ENCODE measurements around the gene BMX.

The BMX gene

GRCh38 chrX:15483891-15484290 lies 16.7 kb upstream of the BMX start:
- DNase-seq = no peak
- Histone ChIP-seq H3K36me3 (no peaks in the 10 kb centered on the region), H3K4me1 (no peaks in the 10 kb centered on the region), H3K4me3 (ENCODE audit: low read depth, low read length) (no peak overlapping the region), H3K27me3 (no peaks in the 10 kb centered on the region), H3K9me3 (no peaks in the 10 kb centered on the region)
- TF ChIP-seq CTCF (IDR thresholded peaks at IDR 0.05; ENCODE audit: low read depth, low read length) = no peak

- no peaks in the 10 kb centered on the region for H3K27me3 ChIP-seq
- TF ChIP-seq CTCF (IDR thresholded peaks at IDR 0.05; ENCODE audit: low read depth, low read length) = no peak
- H3K4me1 ChIP-seq = no peaks in the 10 kb centered on the region
- H3K36me3 ChIP-seq = no peaks in the 10 kb centered on the region
- peak overlapping the region; percentile 73 for H3K4me3 ChIP-seq (ENCODE audit: low read depth, low read length)
- no peak for DNase-seq
- H3K9me3 ChIP-seq = no peaks in the 10 kb centered on the region
These were observed 8.1 kb upstream of the BMX start for GRCh38 chrX:15492469-15492868.

- peak; percentile 88 for DNase-seq
- Histone ChIP-seq H3K4me1 (no peaks in the 10 kb centered on the region), H3K9me3 (no peaks in the 10 kb centered on the region), H3K27me3 (no peaks in the 10 kb centered on the region), H3K36me3 (no peaks in the 10 kb centered on the region), H3K4me3 (ENCODE audit: low read depth, low read length) (peak within 1 kb of the TSS; percentile 73)
- TF ChIP-seq CTCF (IDR thresholded peaks at IDR 0.05; ENCODE audit: low read depth, low read length) = peak; percentile 60
These were observed 7.3 kb upstream of the BMX start, which contains the start of gene PIR for GRCh38 chrX:15493118-15493962. TSS of gene PIR (minus strand) at chrX:15493333. CDS start at chrX:15491257, 2,076 bp downstream.

GRCh38 chrX:15495801-15496200 lies 4.8 kb upstream of the BMX start:
- no peaks in the 10 kb centered on the region for H3K36me3 ChIP-seq
- H3K27me3 ChIP-seq = no peaks in the 10 kb centered on the region
- no peak overlapping the region for H3K4me3 ChIP-seq (ENCODE audit: low read depth, low read length)
- no peak for DNase-seq
- no peaks in the 10 kb centered on the region for H3K4me1 ChIP-seq
- no peak for TF ChIP-seq CTCF (IDR thresholded peaks at IDR 0.05; ENCODE audit: low read depth, low read length)
- H3K9me3 ChIP-seq = no peaks in the 10 kb centered on the region

- DNase-seq = no peak
- TF ChIP-seq CTCF (IDR thresholded peaks at IDR 0.05; ENCODE audit: low read depth, low read length) = no peak
- Histone ChIP-seq H3K9me3 (no peaks in the 10 kb centered on the region), H3K4me3 (ENCODE audit: low read depth, low read length) (no peak overlapping the region), H3K36me3 (no peaks in the 10 kb centered on the region), H3K4me1 (no peaks in the 10 kb centered on the region), H3K27me3 (no peaks in the 10 kb centered on the region)
These were observed 3.8 kb upstream of the BMX start for GRCh38 chrX:15496824-15497223.

GRCh38 chrX:15497865-15498264 lies 2.7 kb upstream of the BMX start:
- H3K27me3 ChIP-seq = no peaks in the 10 kb centered on the region

More at GRCh38 chrX:15497865-15498264, 2.7 kb upstream of the BMX start:
- TF ChIP-seq CTCF (IDR thresholded peaks at IDR 0.05; ENCODE audit: low read depth, low read length) = peak; percentile 72
- no peak overlapping the region for H3K4me3 ChIP-seq (ENCODE audit: low read depth, low read length)
- peak; percentile 55 for DNase-seq
- H3K4me1 ChIP-seq = no peaks in the 10 kb centered on the region
- no peaks in the 10 kb centered on the region for H3K9me3 ChIP-seq
- no peaks in the 10 kb centered on the region for H3K36me3 ChIP-seq
